Mesendoderm (in vitro differentiated cells): ENCODE data around the gene TRABD2A.

ENCODE experiments used
- DNase-seq: peaks from one replicate; pipeline ENCODE4 v3.0.0; 2013
- H2AK5ac ChIP-seq: 2 replicates; pipeline ENCODE4 v1.6.1; 2013; ENCODE audit warnings: low read length, inconsistent platforms
- H2BK120ac ChIP-seq: 2 replicates; pipeline ENCODE4 v1.6.1; 2013; ENCODE audit warnings: low read depth, mild to moderate bottlenecking, low read length, moderate library complexity, mixed read lengths
- H2BK15ac ChIP-seq: replicated peaks from 2 replicates; pipeline ENCODE4 v1.6.1; 2013; ENCODE audit warnings: low read depth, mild to moderate bottlenecking, moderate library complexity
- H2BK5ac ChIP-seq: 2 replicates; pipeline ENCODE4 v1.6.1; 2013; ENCODE audit warnings: low read length, inconsistent platforms
- H3K18ac ChIP-seq: 2 replicates; pipeline ENCODE4 v1.6.1; 2013; ENCODE audit warnings: mild to moderate bottlenecking, low read length, mixed read lengths
- H3K23ac ChIP-seq: one replicate; pipeline ENCODE4 v1.6.1; 2013; ENCODE audit warnings: low read length
- H3K27ac ChIP-seq: 2 replicates; pipeline ENCODE4 v1.5.1; 2013; ENCODE audit warnings: low read depth, mild to moderate bottlenecking, inconsistent platforms, low read length, moderate library complexity
- H3K27me3 ChIP-seq: 2 replicates; pipeline ENCODE4 v1.6.1; 2013; ENCODE audit warnings: low read length, control low read depth, mild to moderate bottlenecking, inconsistent platforms; ENCODE audit not compliant: insufficient read depth, poor library complexity
- H3K36me3 ChIP-seq: 2 replicates; pipeline ENCODE4 v1.6.1; 2013; ENCODE audit warnings: low read length, inconsistent platforms; ENCODE audit not compliant: control insufficient read depth, insufficient read depth
- H3K4ac ChIP-seq: one replicate; pipeline ENCODE4 v1.6.1; 2013; ENCODE audit warnings: low read depth, mild to moderate bottlenecking, low read length, moderate library complexity
- H3K4me1 ChIP-seq: 2 replicates; pipeline ENCODE4 v1.6.1; 2013; ENCODE audit warnings: low read depth, low read length, inconsistent platforms; ENCODE audit not compliant: control insufficient read depth
- H3K4me2 ChIP-seq: 2 replicates; pipeline ENCODE4 v1.6.1; 2013; ENCODE audit warnings: low read length
- H3K4me3 ChIP-seq: 2 replicates; pipeline ENCODE4 v1.5.1; 2013; ENCODE audit warnings: mild to moderate bottlenecking, low read length
- H3K56ac ChIP-seq: one replicate; pipeline ENCODE4 v1.6.1; 2013; ENCODE audit warnings: low read length
- H3K79me1 ChIP-seq: 2 replicates; pipeline ENCODE4 v1.6.1; 2013; ENCODE audit warnings: low read length, inconsistent platforms
- H3K79me2 ChIP-seq: 2 replicates; pipeline ENCODE4 v1.6.1; 2013; ENCODE audit warnings: mild to moderate bottlenecking, low read length; ENCODE audit not compliant: control insufficient read depth, insufficient read depth
- H3K9ac ChIP-seq: 2 replicates; pipeline ENCODE4 v1.6.1; 2013; ENCODE audit warnings: low read length, inconsistent platforms
- H4K5ac ChIP-seq: one replicate; pipeline ENCODE4 v1.6.1; 2013; ENCODE audit warnings: low read length
- H4K8ac ChIP-seq: one replicate; pipeline ENCODE4 v1.6.1; 2013; ENCODE audit warnings: low read depth, mild to moderate bottlenecking, control low read depth, low read length, moderate library complexity
- WGBS: extraction: QIAGEN DNeasy Blood & Tissue Kit; methylation state at CpG from one replicate; pipeline ENCODE4 v1.1.7; 2013; ENCODE audit warnings: low lambda C conversion rate, missing lambda C conversion rate; ENCODE audit not compliant: insufficient coverage; ENCODE audit errors: extremely low coverage; 5-methylcytosine and 5-hydroxymethylcytosine counted together

The TRABD2A gene

DNA sequence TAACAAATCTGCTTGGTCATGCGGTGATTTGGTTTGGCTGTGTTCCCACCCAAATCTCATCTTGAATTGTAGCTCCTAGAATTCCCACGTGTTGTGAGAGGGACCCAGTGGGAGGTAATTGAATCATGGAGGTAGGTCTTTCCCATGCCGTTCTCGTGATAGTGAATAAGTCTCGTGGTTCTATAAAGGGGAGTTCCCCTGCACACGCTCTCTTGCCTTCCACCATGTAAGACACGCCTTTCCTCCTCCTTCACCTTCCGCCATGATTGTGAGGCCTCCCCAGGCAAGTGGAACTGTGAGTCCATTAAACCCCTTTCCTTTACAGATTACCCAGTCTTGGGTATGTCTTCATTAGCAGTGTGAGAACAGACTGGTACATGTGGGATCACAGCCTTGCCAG, 36.7 kb downstream of the TRABD2A start:
- WGBS, result no CpG with 5 or more reads among the region's 8 CpGs
- H3K79me2 ChIP-seq, result no peaks in the 10 kb centered on the region
- no peak overlapping the region for H3K23ac ChIP-seq
- DNase-seq, result no peak
- no peak overlapping the region for H2AK5ac ChIP-seq
- H3K79me1 ChIP-seq, result no peaks in the 10 kb centered on the region
- no peak overlapping the region for H2BK120ac ChIP-seq
- peaks cover 2% of the 10 kb centered on the region for H3K4me1 ChIP-seq
- H3K4me3 ChIP-seq, result no peak overlapping the region
- no peak overlapping the region for H3K4me2 ChIP-seq
- H3K56ac ChIP-seq, result no peak overlapping the region
- H3K18ac ChIP-seq, result no peak overlapping the region
- H4K5ac ChIP-seq, result no peak overlapping the region
- no peak overlapping the region for H3K4ac ChIP-seq
- no peak overlapping the region for H2BK5ac ChIP-seq
- no peak overlapping the region for H4K8ac ChIP-seq
- no peak overlapping the region for H3K9ac ChIP-seq
- no peak overlapping the region for H3K27ac ChIP-seq
- no peaks in the 10 kb centered on the region for H3K27me3 ChIP-seq
- H3K36me3 ChIP-seq, result no peaks in the 10 kb centered on the region
- H2BK15ac ChIP-seq, result no peak overlapping the region

DNA sequence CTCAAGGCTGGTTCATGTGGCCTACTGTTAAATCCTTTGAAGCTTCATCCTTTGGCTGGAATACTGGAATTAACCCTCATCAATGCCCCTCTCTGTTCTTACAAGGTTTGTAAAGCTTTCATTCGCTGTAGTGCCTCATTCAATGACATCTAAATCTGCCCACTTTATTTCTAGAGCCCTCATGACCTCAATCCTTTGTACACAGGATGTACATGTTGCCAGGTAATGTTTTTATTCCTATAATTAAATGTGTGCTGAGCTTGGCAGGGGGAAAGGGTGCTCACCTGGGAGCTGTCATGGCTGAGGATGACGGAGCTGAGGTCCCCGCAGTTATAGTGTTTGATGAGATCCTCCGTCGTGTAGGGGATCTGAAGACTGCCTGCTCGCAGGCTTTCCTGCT, 39.3 kb downstream of the TRABD2A start:
- no peak overlapping the region for H2BK120ac ChIP-seq
- H3K27me3 ChIP-seq, result no peaks in the 10 kb centered on the region
- H3K4me3 ChIP-seq, result no peak overlapping the region
- no peak overlapping the region for H3K18ac ChIP-seq
- H2AK5ac ChIP-seq, result no peak overlapping the region
- no peak overlapping the region for H3K9ac ChIP-seq
- H3K56ac ChIP-seq, result no peak overlapping the region
- DNase-seq, result no peak
- WGBS, result no CpG with 5 or more reads among the region's 6 CpGs
- H3K4me1 ChIP-seq, result peaks cover 2% of the 10 kb centered on the region
- no peaks in the 10 kb centered on the region for H3K79me1 ChIP-seq
- H3K27ac ChIP-seq, result no peak overlapping the region
- H2BK15ac ChIP-seq, result no peak overlapping the region
- no peak overlapping the region for H3K4ac ChIP-seq
- no peak overlapping the region for H3K23ac ChIP-seq
- no peak overlapping the region for H4K5ac ChIP-seq
- H3K79me2 ChIP-seq, result no peaks in the 10 kb centered on the region
- no peak overlapping the region for H2BK5ac ChIP-seq
- no peak overlapping the region for H4K8ac ChIP-seq
- no peaks in the 10 kb centered on the region for H3K36me3 ChIP-seq
- no peak overlapping the region for H3K4me2 ChIP-seq

DNA sequence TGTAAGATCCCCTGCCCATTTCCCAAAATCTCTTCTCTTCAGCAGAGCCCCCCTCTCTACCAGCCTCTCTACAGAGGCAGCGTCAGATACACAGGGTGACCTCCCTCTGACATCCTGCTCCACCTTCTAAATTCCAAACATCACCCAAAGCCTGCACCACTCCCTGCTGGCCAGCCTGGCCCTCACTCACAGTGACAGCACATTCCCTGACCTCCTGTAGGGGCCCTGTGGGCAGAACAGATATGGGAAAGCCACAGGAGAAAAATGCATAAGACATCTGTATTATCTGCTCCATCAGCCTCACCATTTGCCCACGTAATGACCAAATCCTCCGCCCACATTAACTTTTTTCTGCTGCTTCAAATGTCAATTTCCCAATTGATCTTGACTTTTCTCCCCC, 40.6 kb downstream of the TRABD2A start:
- Histone ChIP-seq H3K4ac (no peak overlapping the region), H3K27ac (no peak overlapping the region), H3K36me3 (no peaks in the 10 kb centered on the region), H3K4me2 (no peak overlapping the region), H3K18ac (no peak overlapping the region), H4K5ac (no peak overlapping the region), H3K9ac (no peak overlapping the region), H3K27me3 (no peaks in the 10 kb centered on the region), H2BK15ac (no peak overlapping the region), H4K8ac (no peak overlapping the region), H3K79me1 (no peaks in the 10 kb centered on the region), H2BK120ac (no peak overlapping the region), H3K56ac (no peak overlapping the region), H3K4me1 (peaks cover 2% of the 10 kb centered on the region), H3K79me2 (no peaks in the 10 kb centered on the region), H3K23ac (no peak overlapping the region), H3K4me3 (no peak overlapping the region), H2BK5ac (no peak overlapping the region), H2AK5ac (no peak overlapping the region)
- no CpG with 5 or more reads among the region's 3 CpGs for WGBS
- DNase-seq, result peak; percentile 73

DNA sequence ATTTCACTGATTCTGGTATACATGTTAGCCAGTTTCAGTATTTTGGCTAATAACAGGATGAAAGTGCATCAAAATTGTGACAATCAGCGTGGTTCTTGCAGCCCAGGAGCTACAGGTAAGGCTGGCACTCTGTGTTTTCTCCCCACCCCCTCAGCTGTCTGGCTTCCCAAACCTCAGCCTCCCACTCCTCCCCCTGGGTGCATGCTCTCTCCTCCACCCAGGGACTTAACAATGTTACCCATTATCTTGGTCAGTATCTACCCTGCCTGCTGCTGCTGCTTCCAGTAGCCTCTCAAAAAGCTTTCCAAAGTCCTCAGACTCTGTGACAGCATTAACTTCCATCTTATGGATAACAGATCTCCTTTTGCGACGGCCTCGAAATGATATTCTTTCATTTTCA, 41.0 kb downstream of the TRABD2A start:
- peak; percentile 49 for DNase-seq
- Histone ChIP-seq H3K18ac (no peak overlapping the region), H2BK5ac (no peak overlapping the region), H3K4ac (no peak overlapping the region), H3K27ac (no peak overlapping the region), H3K4me1 (peaks cover 2% of the 10 kb centered on the region), H3K79me2 (no peaks in the 10 kb centered on the region), H4K5ac (no peak overlapping the region), H2BK15ac (no peak overlapping the region), H4K8ac (no peak overlapping the region), H3K23ac (no peak overlapping the region), H3K27me3 (no peaks in the 10 kb centered on the region), H3K56ac (no peak overlapping the region), H3K4me3 (no peak overlapping the region), H2BK120ac (no peak overlapping the region), H3K36me3 (no peaks in the 10 kb centered on the region), H3K9ac (no peak overlapping the region), H3K4me2 (no peak overlapping the region), H2AK5ac (no peak overlapping the region), H3K79me1 (no peaks in the 10 kb centered on the region)
- WGBS, result no CpG with 5 or more reads among the region's 4 CpGs

DNA sequence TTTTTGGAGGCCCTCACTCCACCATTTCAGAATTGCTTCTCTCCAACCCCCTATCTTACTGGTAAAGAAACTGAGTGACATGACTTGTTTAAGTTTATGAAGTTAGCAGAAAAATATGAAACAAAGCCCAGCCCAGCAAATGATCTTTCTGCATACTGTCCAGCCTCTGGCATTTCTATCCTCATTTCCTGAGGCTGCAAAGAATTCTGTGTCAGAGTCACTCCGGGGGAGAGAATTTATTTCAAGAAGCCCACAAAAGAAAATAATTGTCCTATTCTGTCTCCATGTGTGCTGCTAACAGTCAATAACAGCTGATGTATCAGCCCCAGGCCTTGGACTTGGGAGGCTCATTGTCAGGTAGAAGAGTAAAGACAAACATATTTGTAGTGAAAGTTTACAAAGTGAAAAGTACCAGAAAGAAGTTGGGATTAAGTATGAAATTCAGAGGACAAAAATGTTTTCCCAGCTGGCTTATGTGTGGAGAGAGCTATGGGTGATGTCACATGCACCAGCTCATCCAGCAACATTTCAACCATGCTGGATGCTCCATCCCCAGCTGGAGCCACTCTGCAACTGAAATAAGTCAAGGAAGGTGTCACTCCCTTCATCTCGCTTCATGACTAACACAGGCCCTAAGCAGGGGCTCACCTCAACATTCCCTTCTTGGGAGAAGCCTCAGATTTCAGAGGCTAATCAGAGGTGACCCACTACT, 42.3 kb downstream of the TRABD2A start:
- H3K79me2 ChIP-seq, result no peaks in the 10 kb centered on the region
- no CpG with 5 or more reads among the region's 2 CpGs for WGBS
- H3K9ac ChIP-seq, result no peak overlapping the region
- no peak overlapping the region for H3K18ac ChIP-seq
- no peak overlapping the region for H3K56ac ChIP-seq
- H3K36me3 ChIP-seq, result no peaks in the 10 kb centered on the region
- H2BK120ac ChIP-seq, result no peak overlapping the region
- DNase-seq, result no peak
- peaks cover 2% of the 10 kb centered on the region for H3K4me1 ChIP-seq
- H4K5ac ChIP-seq, result no peak overlapping the region
- H4K8ac ChIP-seq, result no peak overlapping the region
- H3K79me1 ChIP-seq, result no peaks in the 10 kb centered on the region
- no peak overlapping the region for H2AK5ac ChIP-seq
- no peak overlapping the region for H2BK5ac ChIP-seq
- H3K4me3 ChIP-seq, result no peak overlapping the region
- H3K27me3 ChIP-seq, result no peaks in the 10 kb centered on the region
- no peak overlapping the region for H3K27ac ChIP-seq
- H3K4me2 ChIP-seq, result no peak overlapping the region
- H3K4ac ChIP-seq, result no peak overlapping the region
- no peak overlapping the region for H3K23ac ChIP-seq
- no peak overlapping the region for H2BK15ac ChIP-seq

DNA sequence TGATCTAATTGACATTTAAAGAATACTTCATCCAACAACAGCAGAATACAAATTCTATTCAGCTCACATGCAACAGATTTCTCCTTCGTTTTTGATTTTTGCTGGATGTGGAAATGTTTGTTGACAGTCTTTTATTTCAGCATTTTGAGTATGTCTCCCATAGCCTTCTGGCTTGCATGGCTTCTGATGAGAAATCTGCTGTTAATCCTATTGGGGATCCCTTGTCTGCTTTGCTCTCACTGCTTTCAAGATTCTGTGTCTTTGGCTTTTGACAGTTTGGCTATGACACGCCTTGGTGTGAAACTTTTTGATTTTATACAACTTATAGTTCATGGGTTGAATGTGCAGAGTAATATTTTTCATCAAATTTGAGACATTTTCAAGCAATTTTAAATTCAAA, 44.7 kb downstream of the TRABD2A start:
- Histone ChIP-seq H3K4me2 (no peak overlapping the region), H3K79me2 (no peaks in the 10 kb centered on the region), H3K9ac (no peak overlapping the region), H3K4ac (no peak overlapping the region), H3K18ac (no peak overlapping the region), H3K56ac (no peak overlapping the region), H3K36me3 (no peaks in the 10 kb centered on the region), H3K27me3 (no peaks in the 10 kb centered on the region), H3K23ac (no peak overlapping the region), H3K27ac (no peak overlapping the region), H2BK5ac (no peak overlapping the region), H3K79me1 (no peaks in the 10 kb centered on the region), H2BK15ac (no peak overlapping the region), H2BK120ac (no peak overlapping the region), H3K4me3 (no peak overlapping the region), H4K5ac (no peak overlapping the region), H3K4me1 (peaks cover 6% of the 10 kb centered on the region), H4K8ac (no peak overlapping the region), H2AK5ac (no peak overlapping the region)
- no CpG with 5 or more reads among the region's 2 CpGs for WGBS
- no peak for DNase-seq
